ENCODE measurements around the gene PSG6.
"Not testable (repeated sequence)": the region's sequence is repeated elsewhere in the genome, so short reads cannot be mapped to it uniquely, and the experiment has no call there.

- TF ChIP-seq POLR2A, CTCF (IDR thresholded peaks at IDR 0.05): not testable (repeated sequence)
Measured at GRCh38 chr19:42854745-42855144, 62.9 kb downstream of the PSG6 start.

Measured in thyroid gland (tissue), 4 donors.